Activated T-helper 1 cell treated with anti-CD3 and anti-CD28 coated beads, Interleukin-12 subunit alpha, Interleukin-12 subunit beta, Interleukin-2, Interleukin-4 antibody, amounts not matched to agents 30 ng/mL and 10 ng/mL and 1 ng/mL, durations not matched to agents 14 hours and 24 hours and 36 hours (primary cell): Measurements from ENCODE around the gene MIA2. TPM values are rescaled to one million over a fixed set of nuclear protein-coding genes. Genes with fewer than 3 reads are reported as not detected.
A peak's percentile ranks its signal among the peaks of the same experiment; 100 is the strongest.
"Not testable (repeated sequence)": the region's sequence is repeated elsewhere in the genome, so short reads cannot be mapped to it uniquely, and the experiment has no call there.

Source experiments
- DNase-seq: peaks from one replicate; pipeline ENCODE4 v3.0.0; 2021; ENCODE audit warnings: low spot score
- H3K27ac Mint-ChIP-seq: one replicate; pipeline ENCODE4 v1.8.0; 2021; ENCODE audit warnings: mild to moderate bottlenecking, mixed read lengths
- H3K27me3 Mint-ChIP-seq: one replicate; pipeline ENCODE4 v1.8.0; 2022; ENCODE audit warnings: mild to moderate bottlenecking, moderate library complexity, mixed read lengths; ENCODE audit not compliant: insufficient read depth
- H3K36me3 Mint-ChIP-seq: one replicate; pipeline ENCODE4 v1.8.0; 2021; ENCODE audit warnings: low read depth, mixed read lengths
- H3K4me1 Mint-ChIP-seq: one replicate; pipeline ENCODE4 v1.8.0; 2021; ENCODE audit warnings: low read depth, mixed read lengths
- H3K4me3 Mint-ChIP-seq: one replicate; pipeline ENCODE4 v1.8.0; 2021; ENCODE audit warnings: mild to moderate bottlenecking, moderate library complexity, mixed read lengths
- H3K9me3 Mint-ChIP-seq: one replicate; pipeline ENCODE4 v1.8.0; 2021; ENCODE audit warnings: mixed read lengths
- intact Hi-C: fragments of 100-400 bp; cut with micrococcal nuclease; formaldehyde crosslinking; loops from one replicate; pipeline ENCODE4 v1.15.1; 2024
- total RNA-seq: library from RNA; stranded (reverse); gene quantifications from 2 replicates; pipeline ENCODE4 v1.2.3, GENCODE V29; 2022

Gene MIA2
- total RNA-seq, 1 donor from 2014 or later = 22.6 TPM

- Mint-ChIP-seq H3K27ac (peak overlapping the region; percentile 79), H3K4me3 (peak overlapping the region; percentile 80), H3K27me3 (no peaks in the 10 kb centered on the region), H3K36me3 (peaks cover 16% of the 10 kb centered on the region), H3K4me1 (peaks cover 52% of the 10 kb centered on the region), H3K9me3 (peaks cover 6% of the 10 kb centered on the region)
- DNase-seq = no peak
- intact Hi-C loops = loop anchor here (2.0 kb wide), 1 partner anchor 152 kb away; the partner anchor contains the start of gene GEMIN2
Measured at GRCh38 chr14:39266525-39266870, 32.8 kb downstream of the MIA2 start.

- peak overlapping the region; percentile 79 for H3K27ac Mint-ChIP-seq
- peaks cover 5% of the 10 kb centered on the region for H3K9me3 Mint-ChIP-seq
- intact Hi-C loops = loop anchor here (1.0 to 2.0 kb wide), 6 partner anchors 38 to 165 kb away; partner anchors contain the start of genes FBXO33, GEMIN2, PNN and SEC23A
- DNase-seq = peak; percentile 76
- no peaks in the 10 kb centered on the region for H3K27me3 Mint-ChIP-seq
- H3K4me1 Mint-ChIP-seq = peaks cover 52% of the 10 kb centered on the region
- H3K36me3 Mint-ChIP-seq = peaks cover 17% of the 10 kb centered on the region
- H3K4me3 Mint-ChIP-seq = peak overlapping the region; percentile 80
Measured at GRCh38 chr14:39266871-39267607, 33.3 kb downstream of the MIA2 start.

DNA sequence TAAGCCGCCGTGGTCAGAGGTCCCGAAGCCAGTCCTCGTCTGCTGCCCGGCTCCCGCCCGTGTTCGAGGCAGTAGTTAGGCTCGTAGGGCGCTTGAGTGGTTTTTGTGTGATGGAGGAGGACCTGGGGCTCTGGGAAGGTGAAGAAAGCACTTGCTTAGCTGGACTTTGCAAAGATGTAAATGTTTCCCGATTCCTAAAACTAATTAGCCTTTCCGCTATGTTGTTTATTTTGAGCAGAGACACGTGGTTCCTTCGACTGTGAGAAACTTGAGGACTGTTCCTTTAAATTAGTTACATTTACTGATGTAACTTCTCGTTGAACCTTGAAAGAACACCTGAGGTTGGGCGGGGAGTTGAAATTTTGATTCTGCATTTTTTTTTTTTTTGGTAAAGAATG, 33.9 kb downstream of the MIA2 start:
- no peaks in the 10 kb centered on the region for H3K27me3 Mint-ChIP-seq
- intact Hi-C loops = loop anchor here (1.0 to 2.0 kb wide), 6 partner anchors 38 to 165 kb away; partner anchors contain the start of genes FBXO33, GEMIN2, PNN and SEC23A
- peak overlapping the region; percentile 79 for H3K27ac Mint-ChIP-seq
- H3K9me3 Mint-ChIP-seq = no peaks in the 10 kb centered on the region
- peak overlapping the region; percentile 80 for H3K4me3 Mint-ChIP-seq
- no peak for DNase-seq
- H3K4me1 Mint-ChIP-seq = peaks cover 52% of the 10 kb centered on the region
- H3K36me3 Mint-ChIP-seq = peaks cover 14% of the 10 kb centered on the region

GRCh38 chr14:39268393-39268792, 34.7 kb downstream of the MIA2 start:
- intact Hi-C loops = no loop called here
- peak overlapping the region; percentile 79 for H3K27ac Mint-ChIP-seq
- peaks cover 6% of the 10 kb centered on the region for H3K9me3 Mint-ChIP-seq
- peaks cover 59% of the 10 kb centered on the region for H3K4me1 Mint-ChIP-seq
- peaks cover 16% of the 10 kb centered on the region for H3K36me3 Mint-ChIP-seq
- H3K4me3 Mint-ChIP-seq = peak overlapping the region; percentile 80
- no peaks in the 10 kb centered on the region for H3K27me3 Mint-ChIP-seq
- no peak for DNase-seq

DNA sequence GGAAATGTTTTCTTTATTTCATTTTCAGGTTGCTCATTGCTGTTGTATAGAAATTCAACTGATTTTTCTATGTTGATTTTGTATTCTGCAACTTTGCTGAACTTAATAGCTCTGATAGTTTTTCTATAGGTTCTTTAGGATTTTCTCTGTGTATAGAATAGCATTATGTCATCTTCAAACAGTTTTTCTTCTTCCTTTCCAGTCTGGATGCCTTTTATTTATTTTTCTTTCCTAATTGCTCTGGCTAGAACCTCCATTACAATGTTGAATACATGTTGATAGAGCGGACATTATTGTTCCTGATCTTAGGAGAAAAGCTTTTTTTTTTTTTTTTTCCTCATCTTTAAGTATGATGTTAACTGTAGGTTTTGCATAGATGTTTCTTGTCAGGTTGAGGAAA, 39.2 kb downstream of the MIA2 start:
- Mint-ChIP-seq H3K36me3 (peaks cover 17% of the 10 kb centered on the region), H3K9me3 (peaks cover 9% of the 10 kb centered on the region), H3K4me1 (peaks cover 54% of the 10 kb centered on the region), H3K27me3 (no peaks in the 10 kb centered on the region), H3K4me3 (no peak overlapping the region), H3K27ac (no peak overlapping the region)
- no peak for DNase-seq
- intact Hi-C loops = no loop called here

- no peaks in the 10 kb centered on the region for H3K27me3 Mint-ChIP-seq
- intact Hi-C loops = no loop called here
- peaks cover 48% of the 10 kb centered on the region for H3K4me1 Mint-ChIP-seq
- H3K9me3 Mint-ChIP-seq = peaks cover 9% of the 10 kb centered on the region
- peaks cover 37% of the 10 kb centered on the region for H3K36me3 Mint-ChIP-seq
- no peak overlapping the region for H3K27ac Mint-ChIP-seq
- H3K4me3 Mint-ChIP-seq = no peak overlapping the region
- DNase-seq = no peak
Measured at GRCh38 chr14:39275395-39275794, 41.7 kb downstream of the MIA2 start.

GRCh38 chr14:39276005-39276404, 42.3 kb downstream of the MIA2 start:
- intact Hi-C loops = no loop called here
- H3K27me3 Mint-ChIP-seq = no peaks in the 10 kb centered on the region
- H3K9me3 Mint-ChIP-seq = peaks cover 9% of the 10 kb centered on the region
- peaks cover 42% of the 10 kb centered on the region for H3K4me1 Mint-ChIP-seq
- no peak overlapping the region for H3K4me3 Mint-ChIP-seq
- H3K36me3 Mint-ChIP-seq = peaks cover 37% of the 10 kb centered on the region
- no peak for DNase-seq
- H3K27ac Mint-ChIP-seq = no peak overlapping the region

- Mint-ChIP-seq H3K4me1 (peaks cover 36% of the 10 kb centered on the region), H3K36me3 (peaks cover 35% of the 10 kb centered on the region), H3K4me3 (no peak overlapping the region), H3K9me3 (peaks cover 9% of the 10 kb centered on the region), H3K27ac (no peak overlapping the region), H3K27me3 (no peaks in the 10 kb centered on the region)
- intact Hi-C loops = no loop called here
- no peak for DNase-seq
Measured at GRCh38 chr14:39276579-39277114, 42.9 kb downstream of the MIA2 start.

- intact Hi-C loops = loop anchor here (1.0 kb wide), 1 partner anchor 10 kb away; no protein-coding TSS in a partner anchor
- Mint-ChIP-seq H3K9me3 (no peaks in the 10 kb centered on the region), H3K4me1 (peaks cover 22% of the 10 kb centered on the region), H3K27me3 (no peaks in the 10 kb centered on the region), H3K27ac (no peak overlapping the region), H3K4me3 (no peak overlapping the region), H3K36me3 (peaks cover 56% of the 10 kb centered on the region)
- DNase-seq = no peak
Measured at GRCh38 chr14:39279515-39279914, 45.8 kb downstream of the MIA2 start.

DNA sequence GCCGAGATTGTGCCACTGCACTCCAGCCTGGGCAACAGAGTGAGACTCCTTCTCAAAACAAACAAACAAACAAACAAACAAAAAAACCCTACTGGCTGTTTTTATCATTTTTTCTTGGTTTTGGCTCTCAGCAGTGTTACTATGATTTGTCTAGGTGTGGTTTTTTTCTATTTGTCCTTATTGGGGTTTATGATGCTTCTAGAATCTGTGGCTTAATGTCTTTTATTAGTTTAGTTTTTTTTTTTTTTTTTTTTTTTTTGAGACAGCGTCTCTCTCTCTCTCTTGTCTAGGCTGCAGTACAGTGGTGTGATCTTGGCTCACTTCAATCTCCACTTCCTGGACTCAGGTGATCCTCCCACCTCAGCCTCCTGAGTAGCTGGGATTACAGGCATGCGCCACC, 47.0 kb downstream of the MIA2 start:
- intact Hi-C loops, H3K9me3 Mint-ChIP-seq, H3K27ac Mint-ChIP-seq, DNase-seq, H3K4me3 Mint-ChIP-seq, H3K27me3 Mint-ChIP-seq: not testable (repeated sequence)
- Mint-ChIP-seq H3K4me1 (peaks cover 22% of the 10 kb centered on the region), H3K36me3 (peaks cover 57% of the 10 kb centered on the region)

GRCh38 chr14:39289523-39289922, 55.8 kb downstream of the MIA2 start:
- Mint-ChIP-seq H3K36me3 (peaks cover 35% of the 10 kb centered on the region), H3K9me3 (no peaks in the 10 kb centered on the region), H3K4me1 (no peaks in the 10 kb centered on the region), H3K27me3 (no peaks in the 10 kb centered on the region), H3K4me3 (no peak overlapping the region), H3K27ac (no peak overlapping the region)
- intact Hi-C loops = no loop called here
- no peak for DNase-seq

DNA sequence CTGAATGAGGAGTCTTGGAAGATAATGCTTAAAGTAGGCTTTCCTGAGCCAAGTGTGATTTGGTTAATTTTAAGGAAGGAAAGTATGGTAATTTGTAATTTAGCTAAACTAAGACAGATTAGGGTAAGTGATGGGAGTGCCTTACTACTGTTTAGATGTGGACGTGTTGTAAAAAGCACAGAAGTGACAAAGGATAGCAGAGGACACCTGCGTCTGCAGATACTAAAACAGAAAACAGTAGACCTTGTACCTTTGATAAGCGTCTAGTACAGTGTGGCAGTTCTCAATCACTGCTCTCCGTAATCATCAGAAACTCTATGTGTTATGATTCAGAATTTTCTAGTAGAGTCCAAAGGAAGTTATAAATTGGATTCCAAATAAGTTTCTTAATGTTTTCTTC, 58.0 kb downstream of the MIA2 start:
- Mint-ChIP-seq H3K27ac (no peak overlapping the region), H3K9me3 (no peaks in the 10 kb centered on the region), H3K36me3 (peaks cover 39% of the 10 kb centered on the region), H3K27me3 (no peaks in the 10 kb centered on the region), H3K4me1 (no peaks in the 10 kb centered on the region), H3K4me3 (no peak overlapping the region)
- intact Hi-C loops = no loop called here
- no peak for DNase-seq

- Mint-ChIP-seq H3K27me3 (no peaks in the 10 kb centered on the region), H3K27ac (no peak overlapping the region), H3K4me1 (peaks cover 4% of the 10 kb centered on the region), H3K9me3 (no peaks in the 10 kb centered on the region), H3K36me3 (peaks cover 42% of the 10 kb centered on the region), H3K4me3 (no peak overlapping the region)
- DNase-seq = no peak
- intact Hi-C loops = no loop called here
Measured at GRCh38 chr14:39293629-39294028, 59.9 kb downstream of the MIA2 start.
